ENCODE measurements around the gene DNAJC4.

The DNAJC4 gene

GRCh38 chr11:64263947-64264317 lies 33.6 kb downstream of the DNAJC4 start:
- TF ChIP-seq MAX (IDR thresholded peaks at IDR 0.05; ENCODE audit: low read depth, low read length) (no peak), CTCF (IDR thresholded peaks at IDR 0.05; ENCODE audit: low read depth, low read length) (no peak), MYC (IDR thresholded peaks at IDR 0.05; ENCODE audit: low read depth, low read length) (no peak), POLR2A (IDR thresholded peaks at IDR 0.05; ENCODE audit: extremely low read depth, insufficient read length) (no peak)

GRCh38 chr11:64264371-64264852 lies 34.1 kb downstream of the DNAJC4 start:
- DNase-seq (ENCODE audit: low read depth) = no peak
- TF ChIP-seq MAX (IDR thresholded peaks at IDR 0.05; ENCODE audit: low read depth, low read length) (no peak), CTCF (IDR thresholded peaks at IDR 0.05; ENCODE audit: low read depth, low read length) (no peak)
- no peak overlapping the region for H3K4me3 ChIP-seq (ENCODE audit: low read depth, low read length)

More at GRCh38 chr11:64263947-64264317, 33.6 kb downstream of the DNAJC4 start:
- no peak for DNase-seq (ENCODE audit: low read depth)
- H3K4me3 ChIP-seq (ENCODE audit: low read depth, low read length) = no peak overlapping the region

- H3K4me3 ChIP-seq (ENCODE audit: low read depth, low read length) = no peak overlapping the region
- no peak for DNase-seq (ENCODE audit: low read depth)
- TF ChIP-seq POLR2A (IDR thresholded peaks at IDR 0.05; ENCODE audit: extremely low read depth, insufficient read length) = no peak
- TF ChIP-seq CTCF (IDR thresholded peaks at IDR 0.05; ENCODE audit: low read depth, low read length) = no peak
- TF ChIP-seq MYC (IDR thresholded peaks at IDR 0.05; ENCODE audit: low read depth, low read length) = no peak
Measured at GRCh38 chr11:64265176-64266160, 35.1 kb downstream of the DNAJC4 start.

- no peak for DNase-seq (ENCODE audit: low read depth)
- H3K4me3 ChIP-seq (ENCODE audit: low read depth, low read length) = no peak overlapping the region
- TF ChIP-seq MYC (IDR thresholded peaks at IDR 0.05; ENCODE audit: low read depth, low read length) (no peak), CTCF (IDR thresholded peaks at IDR 0.05; ENCODE audit: low read depth, low read length) (no peak), POLR2A (IDR thresholded peaks at IDR 0.05; ENCODE audit: extremely low read depth, insufficient read length) (no peak), MAX (IDR thresholded peaks at IDR 0.05; ENCODE audit: low read depth, low read length) (no peak)
Measured at GRCh38 chr11:64266339-64266738, 36.0 kb downstream of the DNAJC4 start.

GRCh38 chr11:64267207-64267945 lies 37.0 kb downstream of the DNAJC4 start:
- TF ChIP-seq POLR2A (IDR thresholded peaks at IDR 0.05; ENCODE audit: extremely low read depth, insufficient read length) = no peak
- H3K4me3 ChIP-seq (ENCODE audit: low read depth, low read length) = no peak overlapping the region
- DNase-seq (ENCODE audit: low read depth) = no peak
